ENCODE data around the gene RBM10.

DNA sequence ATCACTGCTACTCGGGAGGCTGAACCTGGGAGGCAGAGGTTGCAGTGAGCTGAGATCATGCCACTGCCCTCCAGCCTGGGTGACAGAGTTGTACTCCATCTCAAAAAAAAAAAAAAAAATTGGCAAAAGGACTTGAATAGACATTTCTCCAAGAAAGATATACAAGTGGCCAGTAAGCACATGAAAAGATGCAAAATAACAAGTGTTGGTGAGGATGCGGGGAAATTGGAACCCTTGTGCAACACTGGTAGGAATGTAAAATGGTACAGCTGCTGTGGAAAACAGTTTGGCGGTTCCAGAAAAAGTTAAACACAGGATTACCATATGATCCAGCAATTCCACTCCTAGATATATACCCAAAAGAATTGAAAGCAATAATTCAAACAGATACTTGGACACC lies 19.4 kb downstream of the RBM10 start:
- TF ChIP-seq, protein P1, sequence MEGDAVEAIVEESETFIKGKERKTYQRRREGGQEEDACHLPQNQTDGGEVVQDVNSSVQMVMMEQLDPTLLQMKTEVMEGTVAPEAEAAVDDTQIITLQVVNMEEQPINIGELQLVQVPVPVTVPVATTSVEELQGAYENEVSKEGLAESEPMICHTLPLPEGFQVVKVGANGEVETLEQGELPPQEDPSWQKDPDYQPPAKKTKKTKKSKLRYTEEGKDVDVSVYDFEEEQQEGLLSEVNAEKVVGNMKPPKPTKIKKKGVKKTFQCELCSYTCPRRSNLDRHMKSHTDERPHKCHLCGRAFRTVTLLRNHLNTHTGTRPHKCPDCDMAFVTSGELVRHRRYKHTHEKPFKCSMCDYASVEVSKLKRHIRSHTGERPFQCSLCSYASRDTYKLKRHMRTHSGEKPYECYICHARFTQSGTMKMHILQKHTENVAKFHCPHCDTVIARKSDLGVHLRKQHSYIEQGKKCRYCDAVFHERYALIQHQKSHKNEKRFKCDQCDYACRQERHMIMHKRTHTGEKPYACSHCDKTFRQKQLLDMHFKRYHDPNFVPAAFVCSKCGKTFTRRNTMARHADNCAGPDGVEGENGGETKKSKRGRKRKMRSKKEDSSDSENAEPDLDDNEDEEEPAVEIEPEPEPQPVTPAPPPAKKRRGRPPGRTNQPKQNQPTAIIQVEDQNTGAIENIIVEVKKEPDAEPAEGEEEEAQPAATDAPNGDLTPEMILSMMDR (conservative IDR thresholded peaks at IDR 0.05 in 1 of 2, IDR thresholded peaks at IDR 0.05 in 1 of 2; ENCODE audit: low read depth in 1 of 2, low read length in 2 of 2), result no peak
- TF ChIP-seq EZH2 (IDR thresholded peaks at IDR 0.05; ENCODE audit: low read length, missing control alignments), result no peak

All from fibroblast of lung (primary cell).